ENCODE data around the gene NRCAM.
"Not testable (repeated sequence)": the region's sequence is repeated elsewhere in the genome, so short reads cannot be mapped to it uniquely, and the experiment has no call there.

Gene NRCAM

GRCh38 chr7:108484137-108484536 is 27.9 kb upstream of the NRCAM start:
- Histone ChIP-seq H3K4me3 (ENCODE audit: low read depth in 1 of 2, low read length in 2 of 2) (no peak overlapping the region), H3K36me3 (ENCODE audit: control insufficient read depth in 1 of 2, insufficient read depth in 2 of 2, low read length in 2 of 2) (peaks cover 9 to 29% of the 10 kb centered on the region in 2 donors), H3K9me3 (ENCODE audit: control insufficient read depth in 1 of 2, low read length in 2 of 2) (no peaks in the 10 kb centered on the region), H3K27ac (ENCODE audit: low read length) (no peak overlapping the region), H3K27me3 (ENCODE audit: low read depth, low read length) (no peaks in the 10 kb centered on the region), H3K4me1 (ENCODE audit: control insufficient read depth in 1 of 2, insufficient read depth in 2 of 2, low read length in 2 of 2) (no peaks in the 10 kb centered on the region)

GRCh38 chr7:108480311-108480710 is 24.1 kb upstream of the NRCAM start:
- Histone ChIP-seq H3K27ac (ENCODE audit: low read length) (no peak overlapping the region), H3K27me3 (ENCODE audit: low read depth, low read length) (no peaks in the 10 kb centered on the region), H3K4me1 (ENCODE audit: control insufficient read depth in 1 of 2, insufficient read depth in 2 of 2, low read length in 2 of 2) (no peaks in the 10 kb centered on the region), H3K36me3 (ENCODE audit: control insufficient read depth in 1 of 2, insufficient read depth in 2 of 2, low read length in 2 of 2) (peaks cover 3 to 42% of the 10 kb centered on the region in 2 donors), H3K9me3 (ENCODE audit: control insufficient read depth in 1 of 2, low read length in 2 of 2) (no peaks in the 10 kb centered on the region), H3K4me3 (ENCODE audit: low read depth in 1 of 2, low read length in 2 of 2) (no peak overlapping the region)

- Histone ChIP-seq H3K4me1 (ENCODE audit: control insufficient read depth in 1 of 2, insufficient read depth in 2 of 2, low read length in 2 of 2) (no peaks in the 10 kb centered on the region), H3K27ac (ENCODE audit: low read length) (no peak overlapping the region), H3K36me3 (ENCODE audit: control insufficient read depth in 1 of 2, insufficient read depth in 2 of 2, low read length in 2 of 2) (peaks cover 3 to 42% of the 10 kb centered on the region in 2 donors), H3K4me3 (ENCODE audit: low read depth in 1 of 2, low read length in 2 of 2) (no peak overlapping the region), H3K27me3 (ENCODE audit: low read depth, low read length) (no peaks in the 10 kb centered on the region), H3K9me3 (ENCODE audit: control insufficient read depth in 1 of 2, low read length in 2 of 2) (no peaks in the 10 kb centered on the region)
These were observed 23.5 kb upstream of the NRCAM start for GRCh38 chr7:108479751-108480150.

GRCh38 chr7:108479118-108479517 is 22.9 kb upstream of the NRCAM start:
- H3K4me1 ChIP-seq (ENCODE audit: control insufficient read depth in 1 of 2, insufficient read depth in 2 of 2, low read length in 2 of 2), result no peaks in the 10 kb centered on the region
- peaks cover 3 to 37% of the 10 kb centered on the region in 2 donors for H3K36me3 ChIP-seq (ENCODE audit: control insufficient read depth in 1 of 2, insufficient read depth in 2 of 2, low read length in 2 of 2)
- no peak overlapping the region for H3K27ac ChIP-seq (ENCODE audit: low read length)

GRCh38 chr7:108468246-108468645 is 12.0 kb upstream of the NRCAM start:
- H3K4me1 ChIP-seq (ENCODE audit: control insufficient read depth in 1 of 2, insufficient read depth in 2 of 2, low read length in 2 of 2), result no peaks in the 10 kb centered on the region
- no peak overlapping the region for H3K4me3 ChIP-seq (ENCODE audit: low read depth in 1 of 2, low read length in 2 of 2)
- no peaks in the 10 kb centered on the region for H3K27me3 ChIP-seq (ENCODE audit: low read depth, low read length)
- H3K27ac ChIP-seq (ENCODE audit: low read length), result no peak overlapping the region
- no peaks in the 10 kb centered on the region for H3K36me3 ChIP-seq (ENCODE audit: control insufficient read depth in 1 of 2, insufficient read depth in 2 of 2, low read length in 2 of 2)
- no peaks in the 10 kb centered on the region for H3K9me3 ChIP-seq (ENCODE audit: control insufficient read depth in 1 of 2, low read length in 2 of 2)

More at GRCh38 chr7:108479118-108479517, 22.9 kb upstream of the NRCAM start:
- Histone ChIP-seq H3K27me3 (ENCODE audit: low read depth, low read length) (no peaks in the 10 kb centered on the region), H3K4me3 (ENCODE audit: low read depth in 1 of 2, low read length in 2 of 2) (no peak overlapping the region), H3K9me3 (ENCODE audit: control insufficient read depth in 1 of 2, low read length in 2 of 2) (no peaks in the 10 kb centered on the region)

GRCh38 chr7:108467391-108467790 is 11.2 kb upstream of the NRCAM start:
- H3K36me3 ChIP-seq (ENCODE audit: control insufficient read depth in 1 of 2, insufficient read depth in 2 of 2, low read length in 2 of 2), result no peaks in the 10 kb centered on the region
- no peaks in the 10 kb centered on the region for H3K27me3 ChIP-seq (ENCODE audit: low read depth, low read length)
- no peaks in the 10 kb centered on the region for H3K4me1 ChIP-seq (ENCODE audit: control insufficient read depth in 1 of 2, insufficient read depth in 2 of 2, low read length in 2 of 2)
- no peak overlapping the region for H3K27ac ChIP-seq (ENCODE audit: low read length)
- H3K4me3 ChIP-seq (ENCODE audit: low read depth in 1 of 2, low read length in 2 of 2), result no peak overlapping the region
- no peaks in the 10 kb centered on the region for H3K9me3 ChIP-seq (ENCODE audit: control insufficient read depth in 1 of 2, low read length in 2 of 2)

GRCh38 chr7:108466322-108466721 is 10.1 kb upstream of the NRCAM start:
- H3K27me3 ChIP-seq (ENCODE audit: low read depth, low read length); H3K4me3 ChIP-seq (ENCODE audit: low read depth in 1 of 2, low read length in 2 of 2); H3K4me1 ChIP-seq (ENCODE audit: control insufficient read depth in 1 of 2, insufficient read depth in 2 of 2, low read length in 2 of 2); H3K27ac ChIP-seq (ENCODE audit: low read length); H3K36me3 ChIP-seq (ENCODE audit: control insufficient read depth in 1 of 2, insufficient read depth in 2 of 2, low read length in 2 of 2); H3K9me3 ChIP-seq (ENCODE audit: control insufficient read depth in 1 of 2, low read length in 2 of 2): not testable (repeated sequence)

GRCh38 chr7:108464743-108465142 is 8.5 kb upstream of the NRCAM start:
- H3K9me3 ChIP-seq (ENCODE audit: control insufficient read depth in 1 of 2, low read length in 2 of 2), result no peaks in the 10 kb centered on the region
- no peaks in the 10 kb centered on the region for H3K4me1 ChIP-seq (ENCODE audit: control insufficient read depth in 1 of 2, insufficient read depth in 2 of 2, low read length in 2 of 2)
- H3K4me3 ChIP-seq (ENCODE audit: low read depth in 1 of 2, low read length in 2 of 2), result no peak overlapping the region
- no peak overlapping the region for H3K27ac ChIP-seq (ENCODE audit: low read length)
- no peaks in the 10 kb centered on the region for H3K27me3 ChIP-seq (ENCODE audit: low read depth, low read length)
- H3K36me3 ChIP-seq (ENCODE audit: control insufficient read depth in 1 of 2, insufficient read depth in 2 of 2, low read length in 2 of 2), result no peaks in the 10 kb centered on the region

GRCh38 chr7:108463613-108464012 is 7.4 kb upstream of the NRCAM start:
- Histone ChIP-seq H3K4me1 (ENCODE audit: control insufficient read depth in 1 of 2, insufficient read depth in 2 of 2, low read length in 2 of 2) (no peaks in the 10 kb centered on the region), H3K9me3 (ENCODE audit: control insufficient read depth in 1 of 2, low read length in 2 of 2) (no peaks in the 10 kb centered on the region), H3K27me3 (ENCODE audit: low read depth, low read length) (no peaks in the 10 kb centered on the region), H3K27ac (ENCODE audit: low read length) (no peak overlapping the region), H3K4me3 (ENCODE audit: low read depth in 1 of 2, low read length in 2 of 2) (no peak overlapping the region), H3K36me3 (ENCODE audit: control insufficient read depth in 1 of 2, insufficient read depth in 2 of 2, low read length in 2 of 2) (no peaks in the 10 kb centered on the region)

- peaks cover 10% of the 10 kb centered on the region for H3K27me3 ChIP-seq (ENCODE audit: low read depth, low read length)
- no peak overlapping the region for H3K27ac ChIP-seq (ENCODE audit: low read length)
- H3K9me3 ChIP-seq (ENCODE audit: control insufficient read depth in 1 of 2, low read length in 2 of 2), result no peaks in the 10 kb centered on the region
- H3K36me3 ChIP-seq (ENCODE audit: control insufficient read depth in 1 of 2, insufficient read depth in 2 of 2, low read length in 2 of 2), result no peaks in the 10 kb centered on the region
- peaks cover 0 to under 1% of the 10 kb centered on the region in 2 donors for H3K4me1 ChIP-seq (ENCODE audit: control insufficient read depth in 1 of 2, insufficient read depth in 2 of 2, low read length in 2 of 2)
- H3K4me3 ChIP-seq (ENCODE audit: low read depth in 1 of 2, low read length in 2 of 2), result no peak overlapping the region
These were observed 5.6 kb upstream of the NRCAM start for GRCh38 chr7:108461840-108462239.

GRCh38 chr7:108460964-108461363 is 4.7 kb upstream of the NRCAM start:
- Histone ChIP-seq H3K9me3 (ENCODE audit: control insufficient read depth in 1 of 2, low read length in 2 of 2) (no peaks in the 10 kb centered on the region), H3K4me3 (ENCODE audit: low read depth in 1 of 2, low read length in 2 of 2) (no peak overlapping the region), H3K4me1 (ENCODE audit: control insufficient read depth in 1 of 2, insufficient read depth in 2 of 2, low read length in 2 of 2) (peaks cover 0 to 7% of the 10 kb centered on the region in 2 donors), H3K27ac (ENCODE audit: low read length) (no peak overlapping the region), H3K27me3 (ENCODE audit: low read depth, low read length) (peaks cover 11% of the 10 kb centered on the region), H3K36me3 (ENCODE audit: control insufficient read depth in 1 of 2, insufficient read depth in 2 of 2, low read length in 2 of 2) (no peaks in the 10 kb centered on the region)

GRCh38 chr7:108459922-108460551 is 3.8 kb upstream of the NRCAM start:
- no peak overlapping the region for H3K4me3 ChIP-seq (ENCODE audit: low read depth in 1 of 2, low read length in 2 of 2)
- no peak overlapping the region for H3K27ac ChIP-seq (ENCODE audit: low read length)
- H3K9me3 ChIP-seq (ENCODE audit: control insufficient read depth in 1 of 2, low read length in 2 of 2), result no peaks in the 10 kb centered on the region
- peaks cover 0 to 16% of the 10 kb centered on the region in 2 donors for H3K4me1 ChIP-seq (ENCODE audit: control insufficient read depth in 1 of 2, insufficient read depth in 2 of 2, low read length in 2 of 2)
- no peaks in the 10 kb centered on the region for H3K36me3 ChIP-seq (ENCODE audit: control insufficient read depth in 1 of 2, insufficient read depth in 2 of 2, low read length in 2 of 2)
- peaks cover 16% of the 10 kb centered on the region for H3K27me3 ChIP-seq (ENCODE audit: low read depth, low read length)
